HEK293T (cell line): Measurements from ENCODE around the gene SH3PXD2A.

Source experiments
- FOXA1 ChIP-seq: fragments of 450-650 bp; IDR thresholded peaks from 2 replicates; pipeline ENCODE4 v1.6.1; 2016; ENCODE audit warnings: mild to moderate bottlenecking
- FOXM1 ChIP-seq: fragments of 450-650 bp; IDR thresholded peaks from 2 replicates; pipeline ENCODE4 v1.6.1; 2017; ENCODE audit warnings: mild to moderate bottlenecking, borderline replicate concordance
- NFRKB ChIP-seq: fragments of 450-650 bp; IDR thresholded peaks from 2 replicates; pipeline ENCODE4 v1.6.1; 2016; ENCODE audit warnings: mild to moderate bottlenecking, moderate library complexity
- TARDBP ChIP-seq: fragments of 450-650 bp; IDR thresholded peaks from 2 replicates; pipeline ENCODE4 v1.6.1; 2016
- TF ChIP-seq, protein P1 (sequence below): fragments of 450-650 bp; IDR thresholded peaks from 2 replicates; pipeline ENCODE4 v1.6.1; 2016

DNA sequence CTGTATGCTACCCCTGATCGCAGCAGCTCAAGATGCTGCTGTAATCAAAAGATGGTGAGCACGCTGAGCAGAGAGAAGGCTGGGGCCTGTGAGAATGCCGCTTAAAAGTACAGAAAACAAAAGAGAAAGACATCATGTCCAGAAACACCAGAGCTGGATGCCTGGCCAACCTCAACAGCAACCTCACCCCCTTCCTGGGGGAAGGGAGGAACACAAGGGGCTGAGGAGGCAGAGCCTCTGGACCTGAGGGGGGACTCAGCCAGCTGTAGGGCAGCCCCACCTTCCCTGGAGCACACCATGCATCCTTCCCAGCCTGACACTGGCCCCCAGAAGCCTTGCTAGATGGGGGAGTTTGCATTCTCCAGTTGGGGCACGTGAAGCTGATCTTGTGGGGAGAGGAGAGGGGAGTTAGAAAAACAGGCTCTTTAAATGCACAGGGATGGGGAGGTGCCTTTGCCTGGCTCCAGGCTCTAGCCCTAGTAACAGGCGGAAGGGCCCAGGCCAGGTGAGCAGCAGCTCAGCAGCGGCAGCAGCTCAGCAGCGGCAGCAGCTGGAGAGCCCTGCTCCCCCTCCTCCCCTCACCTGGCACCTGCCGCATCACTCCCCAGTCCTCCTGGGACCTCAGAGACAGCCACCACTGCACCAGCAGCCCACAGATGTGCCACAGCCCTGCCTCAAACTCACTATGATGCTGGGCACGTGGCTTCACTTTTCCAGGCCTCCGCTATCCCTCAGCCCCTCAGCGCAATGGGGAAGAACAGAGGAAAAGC, 205.5 kb downstream of the SH3PXD2A start:
- no peak for TF ChIP-seq FOXA1
- TF ChIP-seq, protein P1, sequence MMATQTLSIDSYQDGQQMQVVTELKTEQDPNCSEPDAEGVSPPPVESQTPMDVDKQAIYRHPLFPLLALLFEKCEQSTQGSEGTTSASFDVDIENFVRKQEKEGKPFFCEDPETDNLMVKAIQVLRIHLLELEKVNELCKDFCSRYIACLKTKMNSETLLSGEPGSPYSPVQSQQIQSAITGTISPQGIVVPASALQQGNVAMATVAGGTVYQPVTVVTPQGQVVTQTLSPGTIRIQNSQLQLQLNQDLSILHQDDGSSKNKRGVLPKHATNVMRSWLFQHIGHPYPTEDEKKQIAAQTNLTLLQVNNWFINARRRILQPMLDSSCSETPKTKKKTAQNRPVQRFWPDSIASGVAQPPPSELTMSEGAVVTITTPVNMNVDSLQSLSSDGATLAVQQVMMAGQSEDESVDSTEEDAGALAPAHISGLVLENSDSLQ: no peak
- TF ChIP-seq NFRKB: no peak
- TF ChIP-seq FOXM1: no peak
- no peak for TF ChIP-seq TARDBP
